ENCODE measurements around the gene RIC8B.

DNA sequence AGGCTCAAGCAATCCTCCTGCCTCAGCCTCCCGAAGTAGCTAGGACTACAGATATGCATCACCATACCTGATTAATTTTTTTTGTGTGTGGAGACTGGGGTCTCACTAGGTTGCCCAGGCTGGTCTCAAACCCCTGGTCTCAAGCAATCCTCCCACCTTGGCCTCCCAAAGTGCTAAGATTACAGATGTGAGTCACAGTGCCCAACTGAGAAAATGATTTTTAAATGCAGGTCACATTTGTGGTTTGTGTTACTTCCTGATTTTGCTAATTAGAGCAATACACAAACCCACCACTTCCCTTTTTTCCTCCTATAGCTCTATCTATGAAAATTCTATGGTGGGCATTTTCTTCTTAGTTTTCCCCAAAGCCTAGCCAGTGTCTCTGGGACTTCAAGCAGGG lies 135.7 kb downstream of the RIC8B start:
- TF ChIP-seq, protein P1, sequence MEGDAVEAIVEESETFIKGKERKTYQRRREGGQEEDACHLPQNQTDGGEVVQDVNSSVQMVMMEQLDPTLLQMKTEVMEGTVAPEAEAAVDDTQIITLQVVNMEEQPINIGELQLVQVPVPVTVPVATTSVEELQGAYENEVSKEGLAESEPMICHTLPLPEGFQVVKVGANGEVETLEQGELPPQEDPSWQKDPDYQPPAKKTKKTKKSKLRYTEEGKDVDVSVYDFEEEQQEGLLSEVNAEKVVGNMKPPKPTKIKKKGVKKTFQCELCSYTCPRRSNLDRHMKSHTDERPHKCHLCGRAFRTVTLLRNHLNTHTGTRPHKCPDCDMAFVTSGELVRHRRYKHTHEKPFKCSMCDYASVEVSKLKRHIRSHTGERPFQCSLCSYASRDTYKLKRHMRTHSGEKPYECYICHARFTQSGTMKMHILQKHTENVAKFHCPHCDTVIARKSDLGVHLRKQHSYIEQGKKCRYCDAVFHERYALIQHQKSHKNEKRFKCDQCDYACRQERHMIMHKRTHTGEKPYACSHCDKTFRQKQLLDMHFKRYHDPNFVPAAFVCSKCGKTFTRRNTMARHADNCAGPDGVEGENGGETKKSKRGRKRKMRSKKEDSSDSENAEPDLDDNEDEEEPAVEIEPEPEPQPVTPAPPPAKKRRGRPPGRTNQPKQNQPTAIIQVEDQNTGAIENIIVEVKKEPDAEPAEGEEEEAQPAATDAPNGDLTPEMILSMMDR (IDR thresholded peaks at IDR 0.05; ENCODE audit: low read length), result no peak
- no peak for TF ChIP-seq EZH2 (optimal IDR thresholded peaks at IDR 0.05; ENCODE audit: low read depth, low read length)
- no peak for TF ChIP-seq EZH2phosphoT487 (IDR thresholded peaks at IDR 0.05; ENCODE audit: low read length)

All from MM.1S (cell line).